CD4-positive, alpha-beta T cell (primary cell): Measurements from ENCODE around the gene SMARCD1. TPM values are rescaled to one million over a fixed set of nuclear protein-coding genes. Genes with fewer than 3 reads are reported as not detected.

Source experiments
- ATAC-seq: fragments of 200-7000 bp; cut with Tn5 transposase; one replicate; pipeline ENCODE4 v1.10.0; 2022; ENCODE audit warnings: mild to moderate bottlenecking; ENCODE audit not compliant: poor library complexity
- CTCF ChIA-PET: fragments of 350-600 bp; sonication (Branson Sonifier 250); formaldehyde crosslinking; loops from one replicate; lab custom pipeline; 2021; ENCODE audit warnings: antibody characterized with exemption, inconsistent platforms; lab: Charles Lee
- POLR2A ChIA-PET: fragments of 350-600 bp; sonication (Branson Sonifier 250); formaldehyde crosslinking; loops from one replicate; lab custom pipeline; 2021; ENCODE audit warnings: antibody characterized with exemption, inconsistent platforms; lab: Charles Lee
- DNase-seq, 14 experiments: peaks; one replicate each; pipeline ENCODE4 v3.0.0-alpha.2; 2013 to 2020; ENCODE audit warnings: mixed read lengths in 2 of 14
- H3K27ac ChIP-seq, 2 donors: one replicate each; pipeline versions ENCODE4 v1.5.1 to v1.7.0; 2013; ENCODE audit warnings: low read length in 2 of 2, low read depth in 1 of 2, mild to moderate bottlenecking in 1 of 2
- H3K27me3 ChIP-seq, 2 experiments: 1 replicate in 1 of 2; 2 replicates in 1 of 2; pipeline versions ENCODE4 v1.6.1 to v1.7.0; 2013; ENCODE audit warnings: low read length in 2 of 2, control low read depth in 1 of 2, mild to moderate bottlenecking in 1 of 2, moderate library complexity in 1 of 2; ENCODE audit not compliant: insufficient read depth in 2 of 2, control insufficient read depth in 1 of 2
- H3K36me3 ChIP-seq: one replicate; pipeline ENCODE4 v1.6.1; 2013; ENCODE audit warnings: low read length, control low read depth; ENCODE audit not compliant: insufficient read depth
- H3K4me1 ChIP-seq: one replicate; pipeline ENCODE4 v1.6.1; 2013; ENCODE audit warnings: low read length, control low read depth; ENCODE audit not compliant: insufficient read depth
- H3K4me3 ChIP-seq: one replicate; pipeline ENCODE4 v1.5.1; 2013; ENCODE audit warnings: mild to moderate bottlenecking, low read length, moderate library complexity
- H3K9me3 ChIP-seq, 2 experiments: 1 replicate in 1 of 2; 2 replicates in 1 of 2; pipeline versions ENCODE4 v1.6.1 to v1.7.0; 2013; ENCODE audit warnings: low read length in 2 of 2, mild to moderate bottlenecking in 2 of 2, control low read depth in 1 of 2, moderate library complexity in 1 of 2; ENCODE audit not compliant: control insufficient read depth in 1 of 2, insufficient read depth in 1 of 2
- H3K27ac Mint-ChIP-seq: one replicate; pipeline ENCODE4 v1.8.0; 2020; ENCODE audit warnings: mixed read lengths
- H3K27me3 Mint-ChIP-seq: one replicate; pipeline ENCODE4 v1.8.0; 2021; ENCODE audit warnings: mixed read lengths
- H3K36me3 Mint-ChIP-seq: one replicate; pipeline ENCODE4 v1.8.0; 2021; ENCODE audit warnings: low read depth, mixed read lengths
- H3K4me1 Mint-ChIP-seq: one replicate; pipeline ENCODE4 v1.8.0; 2021; ENCODE audit warnings: low read depth, mixed read lengths
- H3K4me3 Mint-ChIP-seq: one replicate; pipeline ENCODE4 v1.8.0; 2020; ENCODE audit warnings: mild to moderate bottlenecking, mixed read lengths
- H3K9me3 Mint-ChIP-seq: one replicate; pipeline ENCODE4 v1.8.0; 2020; ENCODE audit warnings: mixed read lengths
- intact Hi-C, 2 experiments: fragments of 100-400 bp; cut with DNase I in 1 of 2; cut with micrococcal nuclease in 1 of 2; formaldehyde crosslinking; loops; one replicate each; pipeline versions ENCODE4 v1.15.1 to v1.9.0; 2023 to 2025; cut with DNase I, micrococcal nuclease
- total RNA-seq, 174 experiments: library from RNA in 2 of 174; stranded (reverse) in 2 of 174; gene quantifications; one replicate each; pipeline ENCODE4 v1.2.3 and lab custom pipeline; 2021 to 2026
- TF ChIP-seq, protein P1 (sequence below): fragments of 200-600 bp; IDR thresholded peaks from one replicate; pipeline ENCODE4 v1.8.0; 2022; ENCODE audit warnings: antibody characterized with exemption, mild to moderate bottlenecking

SMARCD1 gene
- total RNA-seq, 2 experiments from 2014 or later: 78.9 to 80.0 TPM

DNA sequence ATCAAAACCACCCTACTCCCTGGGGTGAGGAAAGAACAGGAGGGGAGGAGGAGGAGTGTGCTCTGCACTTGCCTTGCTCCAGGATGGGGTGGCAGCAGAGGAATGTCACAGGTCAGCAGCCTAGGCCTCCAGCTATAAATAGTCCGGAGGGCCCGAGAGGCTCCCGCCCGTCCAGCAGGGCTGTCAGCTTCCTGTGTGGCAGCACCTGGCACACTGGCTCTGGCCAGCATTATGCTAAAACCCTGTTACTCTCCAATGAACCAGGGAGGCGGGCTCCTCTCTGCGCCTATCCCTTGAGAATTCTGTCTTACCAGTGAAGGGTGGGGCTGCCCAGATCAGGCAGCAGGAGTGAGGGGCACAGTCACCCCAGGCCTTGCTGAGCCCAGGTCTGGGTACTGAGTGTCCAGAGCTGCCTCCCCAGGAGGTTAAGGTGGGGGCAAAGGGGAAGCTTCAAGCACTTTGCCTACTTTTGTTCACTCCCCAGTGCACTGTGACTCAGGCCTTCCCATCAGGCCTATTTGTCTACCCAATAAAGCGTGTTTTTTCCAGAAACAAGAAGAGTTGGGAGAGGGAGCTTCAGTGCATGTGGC lies 25.7 kb downstream of the SMARCD1 start:
- Histone ChIP-seq H3K27me3 (no peaks in the 10 kb centered on the region), H3K36me3 (peaks cover 6% of the 10 kb centered on the region), H3K27ac (peak overlapping the region; percentile 0 to 36), H3K4me1 (peaks cover 44% of the 10 kb centered on the region), H3K4me3 (peak overlapping the region; percentile 48), H3K9me3 (no peaks in the 10 kb centered on the region)
- Mint-ChIP-seq H3K4me3 (peak overlapping the region; percentile 95), H3K4me1 (peaks cover 29% of the 10 kb centered on the region), H3K27me3 (no peaks in the 10 kb centered on the region), H3K9me3 (no peaks in the 10 kb centered on the region), H3K27ac (peak overlapping the region; percentile 96), H3K36me3 (peaks cover 27% of the 10 kb centered on the region)
- ChIA-PET CTCF (interaction anchor here (0.5 to 4.2 kb wide), 34 partner anchors 8 to 1297 kb away, joined by 3 to 83 read pairs (median 5); partner anchors contain the start of genes CERS5, PRPF40B, RACGAP1 and SMARCD1), POLR2A (interaction anchor here (0.9 to 3.8 kb wide), 17 partner anchors 8 to 980 kb away, joined by 4 to 127 read pairs (median 16); partner anchors contain the start of genes ATF1, CERS5, GPD1 and LARP4)
- ATAC-seq (no peak), DNase-seq (no peak)
- intact Hi-C loops: loop anchor here (1.0 to 10.0 kb wide), 5 partner anchors 25 to 174 kb away; partner anchors contain the start of genes LIMA1 (in 1 of the 2) and SMARCD1 (in 1 of the 2)
- TF ChIP-seq, protein P1, sequence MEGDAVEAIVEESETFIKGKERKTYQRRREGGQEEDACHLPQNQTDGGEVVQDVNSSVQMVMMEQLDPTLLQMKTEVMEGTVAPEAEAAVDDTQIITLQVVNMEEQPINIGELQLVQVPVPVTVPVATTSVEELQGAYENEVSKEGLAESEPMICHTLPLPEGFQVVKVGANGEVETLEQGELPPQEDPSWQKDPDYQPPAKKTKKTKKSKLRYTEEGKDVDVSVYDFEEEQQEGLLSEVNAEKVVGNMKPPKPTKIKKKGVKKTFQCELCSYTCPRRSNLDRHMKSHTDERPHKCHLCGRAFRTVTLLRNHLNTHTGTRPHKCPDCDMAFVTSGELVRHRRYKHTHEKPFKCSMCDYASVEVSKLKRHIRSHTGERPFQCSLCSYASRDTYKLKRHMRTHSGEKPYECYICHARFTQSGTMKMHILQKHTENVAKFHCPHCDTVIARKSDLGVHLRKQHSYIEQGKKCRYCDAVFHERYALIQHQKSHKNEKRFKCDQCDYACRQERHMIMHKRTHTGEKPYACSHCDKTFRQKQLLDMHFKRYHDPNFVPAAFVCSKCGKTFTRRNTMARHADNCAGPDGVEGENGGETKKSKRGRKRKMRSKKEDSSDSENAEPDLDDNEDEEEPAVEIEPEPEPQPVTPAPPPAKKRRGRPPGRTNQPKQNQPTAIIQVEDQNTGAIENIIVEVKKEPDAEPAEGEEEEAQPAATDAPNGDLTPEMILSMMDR: no peak

DNA sequence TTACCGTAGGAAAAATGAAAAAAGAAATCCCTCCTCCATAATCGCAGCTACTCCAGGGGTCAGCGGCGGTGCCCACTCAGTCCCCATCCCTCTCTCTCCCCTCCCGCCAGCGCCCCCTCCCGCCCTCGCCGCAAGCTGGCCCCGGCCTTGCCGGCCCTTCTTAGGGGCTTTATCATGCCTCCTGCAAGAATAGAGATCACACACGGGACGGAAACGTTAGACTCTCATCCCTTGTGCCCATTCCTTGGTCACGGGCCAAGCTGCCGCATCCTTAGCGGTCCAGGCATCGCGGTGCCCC lies 26.2 kb downstream of the SMARCD1 start:
- H3K27me3 ChIP-seq: no peaks in the 10 kb centered on the region
- ATAC-seq (no peak), DNase-seq (no peak)
- Mint-ChIP-seq H3K27me3 (no peaks in the 10 kb centered on the region), H3K4me3 (peak overlapping the region; percentile 95), H3K36me3 (peaks cover 32% of the 10 kb centered on the region), H3K9me3 (no peaks in the 10 kb centered on the region), H3K27ac (peak overlapping the region; percentile 96), H3K4me1 (peaks cover 34% of the 10 kb centered on the region)
- TF ChIP-seq, protein P1: no peak
- peak overlapping the region in 1 of 2 donors; percentile 36 for H3K27ac ChIP-seq
- H3K4me3 ChIP-seq: peak overlapping the region; percentile 48
- POLR2A ChIA-PET: interaction anchor here (0.9 to 3.8 kb wide), 33 partner anchors 8 to 1127 kb away, joined by 3 to 127 read pairs (median 8); partner anchors contain the start of genes ATF1, BCDIN3D, CERS5 and DAZAP2
- intact Hi-C loops: loop anchor here (1.0 to 10.0 kb wide), 5 partner anchors 25 to 173 kb away; partner anchors contain the start of genes LIMA1 (in 1 of the 2) and SMARCD1 (in 1 of the 2)
- peaks cover 10% of the 10 kb centered on the region for H3K36me3 ChIP-seq
- CTCF ChIA-PET: interaction anchor here (0.5 to 4.2 kb wide), 41 partner anchors 8 to 1297 kb away, joined by 3 to 83 read pairs (median 4); partner anchors contain the start of genes CERS5, DAZAP2, PRPF40B and RACGAP1
- H3K9me3 ChIP-seq: no peaks in the 10 kb centered on the region
- H3K4me1 ChIP-seq: peaks cover 49% of the 10 kb centered on the region

DNA sequence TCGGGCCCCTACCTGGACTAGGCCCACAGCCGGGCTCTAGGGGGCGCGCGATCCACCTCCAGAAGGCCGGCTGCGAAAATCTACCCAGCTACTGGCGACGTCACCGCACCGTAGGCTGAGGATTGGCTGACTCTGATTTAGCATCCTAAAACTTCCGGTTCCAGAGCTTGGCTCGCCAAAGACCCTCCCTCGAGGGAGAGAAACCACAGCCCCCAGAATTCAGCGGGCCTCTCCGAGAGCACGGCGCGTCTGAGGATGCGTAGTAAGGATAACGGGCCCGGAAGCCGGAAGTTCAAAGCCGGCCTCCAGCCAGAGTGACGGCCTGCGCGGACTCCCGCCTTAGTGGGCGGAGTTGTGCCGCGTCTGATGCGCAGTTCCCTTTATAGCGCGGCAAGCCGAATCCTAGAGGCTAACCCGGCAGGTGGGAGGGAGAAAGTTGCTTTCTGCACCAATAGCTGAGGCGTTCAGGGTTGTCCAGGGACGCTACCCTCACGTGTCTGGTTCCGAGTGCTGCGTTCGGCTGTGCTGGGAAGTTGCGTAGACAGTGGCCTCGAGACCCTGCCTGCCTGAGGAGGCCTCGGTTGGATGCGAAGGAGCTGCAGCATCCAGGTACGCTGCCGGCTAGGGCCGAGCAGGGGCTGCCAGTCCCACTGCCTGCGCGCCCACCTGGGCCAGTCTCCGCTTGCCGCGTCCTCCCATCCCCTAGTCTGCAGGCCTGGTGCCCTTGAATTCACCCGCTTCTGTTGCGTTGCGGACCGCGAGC lies 26.7 kb downstream of the SMARCD1 start, which contains the start of gene COX14:
TSS of gene COX14 (plus strand) at position 544 of the 763 bp plus-strand sequence. CDS start 7,808 bp downstream, outside the sequence.
- H3K27me3 ChIP-seq: no peaks in the 10 kb centered on the region
- peak within 1 kb of the TSS; percentile 87 to 97 for H3K27ac ChIP-seq
- H3K9me3 Mint-ChIP-seq: no peaks in the 10 kb centered on the region
- peak; percentile 97 to 100 (median 99) for DNase-seq
- ChIA-PET CTCF (interaction anchor here (0.5 to 4.2 kb wide), 42 partner anchors 9 to 1298 kb away, joined by 3 to 83 read pairs (median 4); partner anchors contain the start of genes ATF1, CERS5, DAZAP2 and PRPF40B), POLR2A (interaction anchor here (0.6 to 3.8 kb wide), 50 partner anchors 9 to 1127 kb away, joined by 3 to 127 read pairs (median 4); partner anchors contain the start of genes ATF1, BCDIN3D, CERS5 and DAZAP2)
- TF ChIP-seq, protein P1: peak; percentile 97
- H3K36me3 Mint-ChIP-seq: peaks cover 37% of the 10 kb centered on the region
- H3K4me1 Mint-ChIP-seq: peaks cover 39% of the 10 kb centered on the region
- peaks cover 15% of the 10 kb centered on the region for H3K36me3 ChIP-seq
- no peaks in the 10 kb centered on the region for H3K27me3 Mint-ChIP-seq
- intact Hi-C loops: loop anchor here (1.0 to 10.0 kb wide), 9 partner anchors 13 to 173 kb away; partner anchors contain the start of genes RACGAP1 (in 2 of the 2), CERS5 (in 1 of the 2), LIMA1 (in 1 of the 2) and SMARCD1 (in 1 of the 2)
- H3K9me3 ChIP-seq: no peaks in the 10 kb centered on the region
- ATAC-seq: peak; percentile 83
- H3K27ac Mint-ChIP-seq: peak within 1 kb of the TSS; percentile 96
- H3K4me1 ChIP-seq: peaks cover 55% of the 10 kb centered on the region
- H3K4me3 ChIP-seq: peak within 1 kb of the TSS; percentile 100
- H3K4me3 Mint-ChIP-seq: peak within 1 kb of the TSS; percentile 95
